MM.1S (cell line): ENCODE results near the gene CORO2A.

ENCODE experiments used
- EZH2 ChIP-seq: fragments of 300-600 bp; sonication (generic); optimal IDR thresholded peaks from 2 replicates; pipeline ENCODE3; 2017; ENCODE audit warnings: low read depth, mild to moderate bottlenecking, antibody characterized with exemption, low read length, mixed read lengths
- EZH2phosphoT487 ChIP-seq: fragments of 300-600 bp; sonication (generic); IDR thresholded peaks from 2 replicates; pipeline ENCODE4 v1.6.1; 2018; ENCODE audit warnings: antibody characterized with exemption, low read length
- TF ChIP-seq, protein P1 (sequence below): fragments of 300-600 bp; sonication (generic); IDR thresholded peaks from 2 replicates; pipeline ENCODE4 v1.5.1; 2016; ENCODE audit warnings: antibody characterized with exemption, low read length, mixed read lengths

DNA sequence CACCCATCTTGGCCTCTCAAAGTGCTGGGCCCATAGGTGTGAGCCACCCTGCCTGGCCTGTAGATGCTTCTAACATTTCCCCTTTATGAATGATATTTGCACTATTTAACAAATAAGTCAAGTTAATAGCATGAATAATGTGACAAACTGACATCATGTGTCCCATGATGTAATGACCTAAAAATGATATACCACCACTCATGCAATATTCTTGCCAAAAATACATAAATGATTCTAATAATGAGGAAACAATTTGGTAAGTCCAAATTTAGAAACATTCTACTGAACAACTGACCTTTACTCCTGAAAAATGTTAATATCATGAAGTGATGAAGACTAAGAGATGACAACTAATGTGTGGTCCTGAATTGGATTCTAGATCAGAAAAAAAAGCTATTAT lies 39.9 kb downstream of the CORO2A start:
- TF ChIP-seq, protein P1, sequence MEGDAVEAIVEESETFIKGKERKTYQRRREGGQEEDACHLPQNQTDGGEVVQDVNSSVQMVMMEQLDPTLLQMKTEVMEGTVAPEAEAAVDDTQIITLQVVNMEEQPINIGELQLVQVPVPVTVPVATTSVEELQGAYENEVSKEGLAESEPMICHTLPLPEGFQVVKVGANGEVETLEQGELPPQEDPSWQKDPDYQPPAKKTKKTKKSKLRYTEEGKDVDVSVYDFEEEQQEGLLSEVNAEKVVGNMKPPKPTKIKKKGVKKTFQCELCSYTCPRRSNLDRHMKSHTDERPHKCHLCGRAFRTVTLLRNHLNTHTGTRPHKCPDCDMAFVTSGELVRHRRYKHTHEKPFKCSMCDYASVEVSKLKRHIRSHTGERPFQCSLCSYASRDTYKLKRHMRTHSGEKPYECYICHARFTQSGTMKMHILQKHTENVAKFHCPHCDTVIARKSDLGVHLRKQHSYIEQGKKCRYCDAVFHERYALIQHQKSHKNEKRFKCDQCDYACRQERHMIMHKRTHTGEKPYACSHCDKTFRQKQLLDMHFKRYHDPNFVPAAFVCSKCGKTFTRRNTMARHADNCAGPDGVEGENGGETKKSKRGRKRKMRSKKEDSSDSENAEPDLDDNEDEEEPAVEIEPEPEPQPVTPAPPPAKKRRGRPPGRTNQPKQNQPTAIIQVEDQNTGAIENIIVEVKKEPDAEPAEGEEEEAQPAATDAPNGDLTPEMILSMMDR, result no peak
- TF ChIP-seq EZH2 (no peak), EZH2phosphoT487 (no peak)
